NT2/D1 (cell line): ENCODE data around the gene DOCK6.

ENCODE experiments used
- SUZ12 ChIP-seq: IDR thresholded peaks from 2 replicates; pipeline ENCODE4 v1.6.1; 2011; ENCODE audit not compliant: insufficient read length, insufficient read depth; ENCODE audit errors: extremely low read depth
- YY1 ChIP-seq: IDR thresholded peaks from 2 replicates; pipeline ENCODE4 v1.6.1; 2011; ENCODE audit not compliant: insufficient read length, insufficient read depth

DNA sequence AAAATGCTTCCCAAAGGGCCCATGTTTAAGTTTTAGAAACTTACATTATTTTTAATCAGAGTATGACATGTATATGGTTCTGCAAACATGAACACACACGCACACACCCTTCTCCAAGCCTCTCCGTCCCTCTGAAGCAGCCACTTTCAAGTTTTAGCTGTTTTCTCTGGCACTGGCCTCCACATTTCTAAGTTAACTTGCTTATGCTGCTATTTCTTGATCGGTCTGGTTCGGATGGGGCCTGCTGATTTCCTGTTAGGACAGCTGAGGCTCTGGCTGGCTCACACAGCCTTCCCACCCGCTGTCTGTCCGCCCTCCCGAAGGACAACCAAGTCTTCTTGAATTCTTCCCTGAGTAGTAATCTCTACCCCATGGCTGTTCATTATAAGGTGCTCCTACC, 111.1 kb downstream of the DOCK6 start:
- TF ChIP-seq YY1 (no peak), SUZ12 (no peak)
